K562 (cell line): ENCODE data around the gene ZEB2. TPM values are rescaled to one million over a fixed set of nuclear protein-coding genes. Genes with fewer than 3 reads are reported as not detected.

Source experiments
- ATAC-seq: fragments of 200-7000 bp; cut with Tn5 transposase; 3 replicates; pipeline ENCODE4 v1.9.1; 2020; ENCODE audit warnings: moderate library complexity
- BruUV-seq: library from RNA; stranded (reverse); fragments of 400-500 nt; replicated peaks from 2 replicates; lab custom pipeline; 2021; lab: Mats Ljungman, UMichigan
- CTCF ChIA-PET: fragments of 300-600 bp; formaldehyde crosslinking; extraction: SDS; loops from one replicate; lab custom pipeline; 2021; ENCODE audit warnings: low intra/inter-chr PET ratio; lab: Yijun Ruan, JAX
- POLR2A ChIA-PET: fragments of 300-600, 350-650 bp; sonication (Branson Sonifier 250); formaldehyde crosslinking; extraction: SDS; loops from one replicate; lab custom pipeline; 2021; ENCODE audit warnings: antibody characterized with exemption, inconsistent platforms; lab: Yijun Ruan, JAX
- DNase-seq, 4 experiments: peaks; one replicate each; pipeline versions ENCODE4 v3.0.0 to v3.0.0-alpha.2; 2011 to 2018; ENCODE audit warnings: low spot score in 3 of 4, mixed read lengths in 3 of 4; ENCODE audit errors: extremely low read depth in 1 of 4
- FAIRE-seq: peaks from 2 replicates; lab custom pipeline; 2011; peaks lifted over from hg19 to GRCh38; lab: Jason Lieb, UNC
- H2AFZ ChIP-seq: 2 replicates; pipeline ENCODE4 v1.6.0; 2011; ENCODE audit warnings: low read depth, low read length, control low read depth, inconsistent platforms
- H3K27ac ChIP-seq: fragments of 200-600 bp; 3 replicates; pipeline ENCODE4 v1.8.0; 2011; ENCODE audit warnings: low read depth, mild to moderate bottlenecking, control low read depth, inconsistent platforms, low read length, moderate library complexity, mixed read lengths; ENCODE audit errors: extremely low read depth
- H3K27me3 ChIP-seq, 2 experiments: fragments of 300-600 bp in 1 of 2; 2 replicates in 1 of 2; 3 replicates in 1 of 2; pipeline versions ENCODE4 v1.6.0 to v1.8.0; 2011; ENCODE audit warnings: inconsistent platforms in 2 of 2, low read length in 2 of 2, mild to moderate bottlenecking in 1 of 2, mixed read lengths in 1 of 2, moderate library complexity in 1 of 2; ENCODE audit not compliant: control insufficient read depth in 2 of 2, insufficient read depth in 2 of 2
- H3K36me3 ChIP-seq: fragments of 300-600 bp; 3 replicates; pipeline ENCODE4 v1.8.0; 2011; ENCODE audit warnings: mild to moderate bottlenecking, low read length, inconsistent platforms; ENCODE audit not compliant: control insufficient read depth, insufficient read depth
- H3K4me1 ChIP-seq, 2 experiments: fragments of 200-600 bp in 1 of 2; replicated peaks in 1 of 2; 2 replicates in 1 of 2; 3 replicates in 1 of 2; pipeline versions ENCODE4 v1.5.1 to v1.8.0; 2011; ENCODE audit warnings: inconsistent platforms in 2 of 2, low read length in 2 of 2, mild to moderate bottlenecking in 1 of 2, mixed read lengths in 1 of 2, moderate library complexity in 1 of 2; ENCODE audit not compliant: control insufficient read depth in 2 of 2, insufficient read depth in 2 of 2
- H3K4me2 ChIP-seq: 2 replicates; pipeline ENCODE4 v1.6.1; 2011; ENCODE audit warnings: low read length, control low read depth, inconsistent platforms, mixed read lengths; ENCODE audit not compliant: insufficient read depth
- H3K4me3 ChIP-seq: fragments of 200-600 bp; sonication (generic), shearing (Covaris generic); 2 replicates; pipeline ENCODE4 v1.5.1; 2016; ENCODE audit warnings: control low read depth, inconsistent platforms
- H3K79me2 ChIP-seq: fragments of 200-600 bp; 3 replicates; pipeline ENCODE4 v1.8.0; 2011; ENCODE audit warnings: low read length, inconsistent platforms; ENCODE audit not compliant: control insufficient read depth, insufficient read depth
- H3K9ac ChIP-seq, 2 experiments: 2 replicates each; pipeline versions ENCODE4 v1.6.0 to v1.6.1; 2011; ENCODE audit warnings: low read depth in 2 of 2, low read length in 2 of 2, control low read depth in 1 of 2, inconsistent platforms in 1 of 2, mild to moderate bottlenecking in 1 of 2, mixed read lengths in 1 of 2; ENCODE audit not compliant: insufficient read depth in 1 of 2
- H3K9me1 ChIP-seq: one replicate; pipeline ENCODE4 v1.6.0; 2011; ENCODE audit warnings: inconsistent platforms, mild to moderate bottlenecking, low read length, moderate library complexity; ENCODE audit not compliant: control insufficient read depth, insufficient read depth
- H3K9me3 ChIP-seq: replicated peaks from 2 replicates; pipeline ENCODE4 v1.5.1; 2011; ENCODE audit warnings: low read depth, low read length, inconsistent platforms; ENCODE audit not compliant: control insufficient read depth, insufficient read depth
- H4K20me1 ChIP-seq: replicated peaks from 2 replicates; pipeline ENCODE4 v1.6.1; 2011; ENCODE audit warnings: low read length, inconsistent platforms, mixed read lengths; ENCODE audit not compliant: control insufficient read depth, insufficient read depth
- GABPB2 ChIP-seq: fragments of 250-450 bp; sonication (Bioruptor Pico); conservative IDR thresholded peaks from 2 replicates; pipeline ENCODE4 v1.5.1; 2021; ENCODE audit warnings: mild to moderate bottlenecking
- HOXB6 ChIP-seq: fragments of 250-450 bp; sonication (Bioruptor Pico); IDR thresholded peaks from 2 replicates; pipeline ENCODE4 v1.5.1; 2022; ENCODE audit warnings: mild to moderate bottlenecking, borderline replicate concordance
- MECOM ChIP-seq: fragments of 250-450 bp; sonication (Bioruptor Pico); IDR thresholded peaks from 2 replicates; pipeline ENCODE4 v1.8.0; 2022; ENCODE audit warnings: inconsistent platforms
- RBM34 ChIP-seq: fragments of 200-400 bp; formaldehyde crosslinking; IDR thresholded peaks from 2 replicates; pipeline ENCODE4 v1.6.1; 2018; ENCODE audit warnings: low read length, borderline replicate concordance; ENCODE audit not compliant: insufficient read depth
- ZNF561 ChIP-seq: fragments of 450-650 bp; formaldehyde crosslinking; conservative IDR thresholded peaks from 2 replicates; pipeline ENCODE4 v1.4.0; 2020; ENCODE audit warnings: mild to moderate bottlenecking, moderate library complexity
- WGBS: fragments of 100-300 bp; shearing (Covaris generic); methylation state at CpG from one replicate; pipeline ENCODE4 v1.1.6; 2016; ENCODE audit warnings: low coverage, mixed read lengths; ENCODE audit not compliant: insufficient coverage; ENCODE audit errors: missing lambda C conversion rate; 5-methylcytosine and 5-hydroxymethylcytosine counted together
- in situ Hi-C: fragments of 300-500 bp; cut with MboI; formaldehyde crosslinking; loops from 4 replicates; pipeline ENCODE4 v1.15.0; 2018; ENCODE audit warnings: inconsistent platforms, mixed read lengths
- intact Hi-C: fragments of 100-400 bp; cut with micrococcal nuclease; formaldehyde crosslinking; loops from 2 replicates; pipeline ENCODE4 v1.14.2; 2022
- polyA plus RNA-seq, 8 experiments: library from polyadenylated mRNA; depleted of rRNA in 4 of 8; stranded (reverse) in 5 of 8; unstranded in 3 of 8; fragments of >200 nt; fragmentation: Nextera tagmentation in 2 of 8; fragmentation: Illumina TruSeq in 1 of 8; extraction: Ambion mirVana in 2 of 8; extraction: Trizol in 1 of 8; gene quantifications; 2 replicates each; pipeline versions ENCODE4 v1.2.1 to v1.2.3, GENCODE V29; 2011 to 2014; ENCODE audit warnings: inconsistent platforms in 1 of 8, missing spikeins in 1 of 8
- total RNA-seq, 7 experiments: library from RNA; depleted of rRNA in 6 of 7; stranded (reverse); fragments of >200 nt in 6 of 7; fragmentation: Illumina TruSeq in 2 of 7; extraction: Trizol in 2 of 7; gene quantifications; 2 replicates each; pipeline versions ENCODE4 v1.2.1 to v1.2.3, GENCODE V29; 2011 to 2021; ENCODE audit warnings: low replicate concordance in 1 of 7
- TF ChIP-seq, protein P1 (sequence below): sonication (generic); IDR thresholded peaks from 2 replicates; pipeline ENCODE4 v1.6.1; 2016
- TF ChIP-seq, protein P2 (sequence below): fragments of 450-650 bp; IDR thresholded peaks from 2 replicates; pipeline ENCODE4 v1.6.1; 2017; ENCODE audit warnings: mild to moderate bottlenecking, moderate library complexity

The ZEB2 gene
- total and polyA plus RNA-seq, 9 of the 15 experiments (the other 6 are each of a cell fraction or from before 2014, with no cell fraction given), result 15.1 to 113 (median 72.3) TPM

- ChIA-PET POLR2A (interaction anchor here (0.6 to 6.0 kb wide), 6 partner anchors 10 to 179 kb away, joined by 3 to 27 read pairs (median 4); no protein-coding TSS in a partner anchor), CTCF (no interaction called here)
- peaks cover 20% of the 10 kb centered on the region for H4K20me1 ChIP-seq
- no TSS peak for BruUV-seq
- H3K36me3 ChIP-seq, result peaks cover 90% of the 10 kb centered on the region
- no peaks in the 10 kb centered on the region for H3K9me3 ChIP-seq
- ATAC-seq, result no peak
- H3K4me3 ChIP-seq, result no peak overlapping the region
- in situ Hi-C loops, result no loop called here
- WGBS, result 70% methylated on average over 5 of the region's 5 CpGs
- H3K79me2 ChIP-seq, result peaks cover 100% of the 10 kb centered on the region
- TF ChIP-seq MECOM (CRISPR knock-in tag) (no peak), RBM34 (no peak), ZNF561 (CRISPR knock-in tag) (no peak), HOXB6 (CRISPR knock-in tag) (no peak), GABPB2 (CRISPR knock-in tag) (no peak)
- TF ChIP-seq, protein P1, sequence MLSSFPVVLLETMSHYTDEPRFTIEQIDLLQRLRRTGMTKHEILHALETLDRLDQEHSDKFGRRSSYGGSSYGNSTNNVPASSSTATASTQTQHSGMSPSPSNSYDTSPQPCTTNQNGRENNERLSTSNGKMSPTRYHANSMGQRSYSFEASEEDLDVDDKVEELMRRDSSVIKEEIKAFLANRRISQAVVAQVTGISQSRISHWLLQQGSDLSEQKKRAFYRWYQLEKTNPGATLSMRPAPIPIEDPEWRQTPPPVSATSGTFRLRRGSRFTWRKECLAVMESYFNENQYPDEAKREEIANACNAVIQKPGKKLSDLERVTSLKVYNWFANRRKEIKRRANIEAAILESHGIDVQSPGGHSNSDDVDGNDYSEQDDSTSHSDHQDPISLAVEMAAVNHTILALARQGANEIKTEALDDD, result no peak
- TF ChIP-seq, protein P2, sequence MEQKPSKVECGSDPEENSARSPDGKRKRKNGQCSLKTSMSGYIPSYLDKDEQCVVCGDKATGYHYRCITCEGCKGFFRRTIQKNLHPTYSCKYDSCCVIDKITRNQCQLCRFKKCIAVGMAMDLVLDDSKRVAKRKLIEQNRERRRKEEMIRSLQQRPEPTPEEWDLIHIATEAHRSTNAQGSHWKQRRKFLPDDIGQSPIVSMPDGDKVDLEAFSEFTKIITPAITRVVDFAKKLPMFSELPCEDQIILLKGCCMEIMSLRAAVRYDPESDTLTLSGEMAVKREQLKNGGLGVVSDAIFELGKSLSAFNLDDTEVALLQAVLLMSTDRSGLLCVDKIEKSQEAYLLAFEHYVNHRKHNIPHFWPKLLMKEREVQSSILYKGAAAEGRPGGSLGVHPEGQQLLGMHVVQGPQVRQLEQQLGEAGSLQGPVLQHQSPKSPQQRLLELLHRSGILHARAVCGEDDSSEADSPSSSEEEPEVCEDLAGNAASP, result no peak
- peaks cover 14 to 66% of the 10 kb centered on the region in 2 experiments for H3K4me1 ChIP-seq
- H3K9ac ChIP-seq, result no peak overlapping the region
- H3K27me3 ChIP-seq, result no peaks in the 10 kb centered on the region
- intact Hi-C loops, result no loop called here
- no peaks in the 10 kb centered on the region for H3K9me1 ChIP-seq
- FAIRE-seq, result no peak
- H3K27ac ChIP-seq, result no peak overlapping the region
- H3K4me2 ChIP-seq, result no peak overlapping the region
- DNase-seq, result no peak
- H2AFZ ChIP-seq, result no peak overlapping the region
These were observed 16.7 kb downstream of the ZEB2 start for GRCh38 chr2:144503242-144503641.
